ENCODE measurements around the gene WDR76. TPM values are rescaled to one million over a fixed set of nuclear protein-coding genes. Genes with fewer than 3 reads are reported as not detected.

WDR76 gene
- total and polyA plus RNA-seq, 2 donors from 2014 or later = 0.73 to 4.8 TPM

GRCh38 chr15:43845421-43845820 is 18.6 kb downstream of the WDR76 start:
- TF ChIP-seq CTCF (IDR thresholded peaks at IDR 0.05; ENCODE audit: borderline replicate concordance, extremely low read depth, insufficient read depth) = no peak
- peaks cover 0 to 2% (median 0%) of the 10 kb centered on the region in 3 donors for H3K36me3 ChIP-seq (ENCODE audit: control insufficient read depth in 2 of 3, insufficient read depth in 3 of 3, low read length in 3 of 3)
- no peaks in the 10 kb centered on the region for H3K9me3 ChIP-seq (ENCODE audit: control insufficient read depth in 2 of 3, insufficient read depth in 1 of 3, low read length in 3 of 3)
- no peak overlapping the region for H3K9ac ChIP-seq (ENCODE audit: low read length in 3 of 3)
- no peaks in the 10 kb centered on the region for H3K4me1 ChIP-seq (ENCODE audit: control insufficient read depth in 2 of 3, insufficient read depth in 2 of 3, low read depth in 1 of 3, low read length in 3 of 3)
- FAIRE-seq = no peak
- no peak overlapping the region for H3K27ac ChIP-seq (ENCODE audit: low read depth in 2 of 2, low read length in 2 of 2)
- DNase-seq = no peak
- H3K27me3 ChIP-seq (ENCODE audit: control insufficient read depth, insufficient read depth, low read length) = no peaks in the 10 kb centered on the region
- intact Hi-C loops (cut with DNase I) = no loop called here
- H3K4me3 ChIP-seq (ENCODE audit: low read length in 3 of 3) = no peak overlapping the region

GRCh38 chr15:43851251-43851650 is 24.4 kb downstream of the WDR76 start:
- no peak for FAIRE-seq

GRCh38 chr15:43852607-43853006 is 25.8 kb downstream of the WDR76 start:
- Histone ChIP-seq H3K4me3 (ENCODE audit: low read length in 3 of 3) (no peak overlapping the region), H3K9ac (ENCODE audit: low read length in 3 of 3) (no peak overlapping the region), H3K9me3 (ENCODE audit: control insufficient read depth in 2 of 3, insufficient read depth in 1 of 3, low read length in 3 of 3) (no peaks in the 10 kb centered on the region), H3K27ac (ENCODE audit: low read depth in 2 of 2, low read length in 2 of 2) (no peak overlapping the region), H3K36me3 (ENCODE audit: control insufficient read depth in 2 of 3, insufficient read depth in 3 of 3, low read length in 3 of 3) (peaks cover 0 to 2% (median 0%) of the 10 kb centered on the region in 3 donors), H3K27me3 (ENCODE audit: control insufficient read depth, insufficient read depth, low read length) (no peaks in the 10 kb centered on the region), H3K4me1 (ENCODE audit: control insufficient read depth in 2 of 3, insufficient read depth in 2 of 3, low read depth in 1 of 3, low read length in 3 of 3) (no peaks in the 10 kb centered on the region)
- FAIRE-seq (no peak), DNase-seq (no peak)
- intact Hi-C loops (cut with DNase I) = no loop called here
- TF ChIP-seq CTCF (IDR thresholded peaks at IDR 0.05; ENCODE audit: borderline replicate concordance, extremely low read depth, insufficient read depth) = no peak

More at GRCh38 chr15:43851251-43851650, 24.4 kb downstream of the WDR76 start:
- peaks cover 0 to 2% (median 0%) of the 10 kb centered on the region in 3 donors for H3K36me3 ChIP-seq (ENCODE audit: control insufficient read depth in 2 of 3, insufficient read depth in 3 of 3, low read length in 3 of 3)
- no peak overlapping the region for H3K9ac ChIP-seq (ENCODE audit: low read length in 3 of 3)
- intact Hi-C loops (cut with DNase I) = no loop called here
- no peak for TF ChIP-seq CTCF (IDR thresholded peaks at IDR 0.05; ENCODE audit: borderline replicate concordance, extremely low read depth, insufficient read depth)
- no peak overlapping the region for H3K27ac ChIP-seq (ENCODE audit: low read depth in 2 of 2, low read length in 2 of 2)
- no peak for DNase-seq
- no peaks in the 10 kb centered on the region for H3K4me1 ChIP-seq (ENCODE audit: control insufficient read depth in 2 of 3, insufficient read depth in 2 of 3, low read depth in 1 of 3, low read length in 3 of 3)
- H3K27me3 ChIP-seq (ENCODE audit: control insufficient read depth, insufficient read depth, low read length) = no peaks in the 10 kb centered on the region
- no peaks in the 10 kb centered on the region for H3K9me3 ChIP-seq (ENCODE audit: control insufficient read depth in 2 of 3, insufficient read depth in 1 of 3, low read length in 3 of 3)
- H3K4me3 ChIP-seq (ENCODE audit: low read length in 3 of 3) = no peak overlapping the region

- intact Hi-C loops (cut with DNase I) = no loop called here
- no peaks in the 10 kb centered on the region for H3K27me3 ChIP-seq (ENCODE audit: control insufficient read depth, insufficient read depth, low read length)
- peaks cover 0 to 2% (median 0%) of the 10 kb centered on the region in 3 donors for H3K36me3 ChIP-seq (ENCODE audit: control insufficient read depth in 2 of 3, insufficient read depth in 3 of 3, low read length in 3 of 3)
- H3K4me3 ChIP-seq (ENCODE audit: low read length in 3 of 3) = no peak overlapping the region
- no peak for FAIRE-seq
- TF ChIP-seq CTCF (IDR thresholded peaks at IDR 0.05; ENCODE audit: borderline replicate concordance, extremely low read depth, insufficient read depth) = no peak
- H3K9me3 ChIP-seq (ENCODE audit: control insufficient read depth in 2 of 3, insufficient read depth in 1 of 3, low read length in 3 of 3) = no peaks in the 10 kb centered on the region
- H3K27ac ChIP-seq (ENCODE audit: low read depth in 2 of 2, low read length in 2 of 2) = no peak overlapping the region
- H3K4me1 ChIP-seq (ENCODE audit: control insufficient read depth in 2 of 3, insufficient read depth in 2 of 3, low read depth in 1 of 3, low read length in 3 of 3) = no peaks in the 10 kb centered on the region
- H3K9ac ChIP-seq (ENCODE audit: low read length in 3 of 3) = no peak overlapping the region
- no peak for DNase-seq
Measured at GRCh38 chr15:43854801-43855200, 28.0 kb downstream of the WDR76 start.
